Stimulated activated CD4-positive, alpha-beta T cell treated with anti-CD3 and anti-CD28 coated beads, Interleukin-15, amount 100 ng/mL, for 24 hours (primary cell): ENCODE data around the gene TKFC.

Experiments used
- DNase-seq: peaks from one replicate; pipeline ENCODE4 v3.0.0-alpha.2; 2020

TKFC gene

DNA sequence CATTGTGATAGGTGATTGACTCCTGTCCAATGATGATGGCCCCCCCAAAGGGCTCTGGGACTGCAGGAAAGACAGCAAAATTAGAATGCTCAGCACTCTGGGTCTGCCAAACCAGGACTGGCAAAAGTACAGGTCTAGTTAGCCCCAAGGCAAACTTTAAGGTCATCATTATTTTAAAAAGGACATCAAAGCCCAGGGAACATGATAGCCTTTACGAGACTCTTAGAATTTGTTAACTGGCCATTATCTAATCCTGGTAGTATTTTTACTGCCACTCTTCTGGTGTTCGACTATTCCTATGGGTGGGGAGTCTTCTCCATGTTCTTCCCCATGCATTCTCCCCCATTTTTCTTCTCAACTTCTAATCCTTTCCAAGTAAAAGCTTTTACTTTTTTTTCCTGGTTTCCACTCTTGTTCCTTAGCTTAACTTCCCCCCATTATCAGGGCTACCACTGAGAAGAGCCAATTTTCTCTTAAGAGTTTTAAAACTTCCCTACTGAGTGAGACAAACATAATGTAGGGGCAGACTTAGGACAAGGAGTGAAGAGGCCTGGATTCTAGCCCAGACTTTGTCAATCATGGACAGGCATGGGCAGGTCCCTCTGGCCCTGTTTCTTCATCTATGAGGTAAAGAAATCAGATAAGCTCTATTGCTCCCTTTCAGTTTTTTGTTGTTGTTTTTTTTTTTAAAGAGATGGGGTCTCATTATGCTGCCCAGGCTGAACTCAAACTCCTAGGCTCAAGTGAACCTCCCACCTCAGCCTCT lies 7.2 kb upstream of the TKFC start:
- no peak for DNase-seq

- DNase-seq = no peak
These were observed 5.4 kb upstream of the TKFC start for GRCh38 chr11:61327669-61328071.

GRCh38 chr11:61328351-61328750 lies 4.7 kb upstream of the TKFC start:
- DNase-seq = no peak

DNA sequence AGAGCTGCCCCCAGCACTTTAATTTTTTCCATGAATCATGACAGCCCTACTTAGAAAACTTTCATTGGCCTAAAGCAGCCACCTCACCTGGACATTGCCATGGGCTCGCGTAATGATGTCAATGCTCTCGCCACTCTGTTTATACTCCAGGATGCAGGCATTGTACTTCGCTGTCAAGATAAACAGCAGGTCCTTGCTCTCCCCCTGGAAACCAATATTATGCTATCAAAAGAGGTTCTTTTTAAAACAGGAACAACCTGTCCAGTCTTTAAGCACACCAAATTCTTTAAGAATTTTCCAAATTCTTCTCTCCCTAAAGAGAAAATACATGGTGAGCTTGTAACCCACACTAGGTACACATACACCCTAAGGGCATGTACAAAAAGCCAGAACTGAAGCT lies 3.2 kb upstream of the TKFC start:
- DNase-seq = no peak

GRCh38 chr11:61331651-61332050 lies 1.4 kb upstream of the TKFC start:
- no peak for DNase-seq

DNA sequence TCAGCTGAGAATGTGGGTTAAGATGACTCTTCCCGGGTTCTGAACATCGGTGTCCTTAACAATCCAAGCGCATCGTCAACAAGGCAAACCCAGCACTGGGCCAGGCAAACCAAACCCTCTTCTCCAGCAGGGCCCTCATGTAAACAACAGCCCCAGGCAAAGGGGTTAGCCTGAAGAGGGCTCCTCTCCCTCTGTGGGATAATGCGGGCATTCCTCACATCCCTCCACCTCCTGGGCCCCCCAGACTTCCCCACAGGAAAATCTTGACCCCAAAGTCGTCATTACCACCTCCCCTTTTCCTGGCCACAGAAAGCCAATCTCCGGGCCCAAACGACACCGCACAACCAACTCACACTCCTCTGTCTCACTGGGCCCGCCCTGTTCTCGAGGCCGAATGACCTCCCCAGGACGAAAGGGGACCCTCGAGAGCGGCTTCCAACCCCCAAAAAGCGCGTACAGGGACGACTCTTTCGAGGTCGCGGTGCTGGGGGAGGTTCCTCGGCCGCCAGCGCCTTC lies 689 bp upstream of the TKFC start:
- DNase-seq = peak; percentile 14

- DNase-seq = peak; percentile 44
These were observed 764 bp downstream of the TKFC start for GRCh38 chr11:61333550-61334433.

GRCh38 chr11:61334434-61335354 lies 1.7 kb downstream of the TKFC start:
- DNase-seq = peak; percentile 16

DNA sequence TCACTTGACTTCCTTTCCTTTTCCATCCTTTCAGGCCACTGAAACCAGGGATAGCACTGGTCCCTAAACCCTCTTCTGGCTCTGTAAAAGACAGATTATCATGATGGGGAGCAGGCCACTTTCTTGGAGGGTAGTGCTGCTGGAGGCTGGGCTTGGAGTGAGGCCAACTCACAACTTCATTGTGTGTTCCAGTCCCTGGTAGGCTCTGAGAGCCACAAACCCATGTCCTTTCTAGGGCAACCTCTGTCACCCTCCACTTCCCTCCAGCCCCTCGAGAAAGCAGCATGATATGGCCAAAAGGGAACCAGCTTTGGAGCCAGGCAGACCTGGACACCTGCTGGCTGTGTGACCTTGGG lies 2.3 kb downstream of the TKFC start:
- no peak for DNase-seq

DNA sequence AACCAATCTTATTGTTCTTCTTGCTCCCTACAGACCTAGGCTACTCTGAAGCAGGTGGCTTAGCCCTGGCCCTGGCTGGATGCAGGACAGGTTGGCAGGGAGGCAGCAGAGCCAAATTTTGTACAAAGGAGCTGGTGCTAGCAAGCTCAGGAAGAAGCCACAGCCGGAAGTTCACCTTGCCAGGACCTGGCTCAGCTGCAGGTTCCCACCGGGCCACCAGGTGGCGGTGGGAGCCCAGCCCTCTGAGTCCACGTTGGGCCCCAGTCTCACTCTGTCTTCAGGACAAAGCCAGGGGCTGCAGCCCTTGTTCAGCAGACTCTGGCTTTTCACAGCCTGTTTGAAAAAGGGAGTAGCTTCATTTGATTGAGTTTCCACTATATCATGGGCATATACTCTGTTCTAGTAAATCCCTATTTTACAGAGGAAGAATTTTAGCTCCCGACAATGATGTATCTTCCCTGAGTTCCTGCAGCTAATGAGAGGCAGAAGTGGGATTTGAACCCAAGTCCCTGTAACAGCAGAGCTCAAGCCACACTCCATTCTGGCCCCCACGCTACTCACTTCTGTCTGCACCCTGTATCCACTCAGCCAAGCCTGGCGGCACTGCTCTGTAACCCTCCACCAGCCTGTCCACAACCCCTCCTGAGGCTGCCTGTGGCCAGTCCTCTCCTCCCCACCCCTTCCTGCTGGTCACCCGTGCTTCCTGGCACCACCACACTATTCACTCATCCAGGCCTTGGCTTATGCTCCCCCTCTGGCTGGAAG lies 3.3 kb downstream of the TKFC start:
- DNase-seq = peak; percentile 86

- no peak for DNase-seq
These were observed 4.9 kb downstream of the TKFC start for GRCh38 chr11:61337706-61338470.

- DNase-seq = no peak
These were observed 5.9 kb downstream of the TKFC start for GRCh38 chr11:61338783-61339489.

DNA sequence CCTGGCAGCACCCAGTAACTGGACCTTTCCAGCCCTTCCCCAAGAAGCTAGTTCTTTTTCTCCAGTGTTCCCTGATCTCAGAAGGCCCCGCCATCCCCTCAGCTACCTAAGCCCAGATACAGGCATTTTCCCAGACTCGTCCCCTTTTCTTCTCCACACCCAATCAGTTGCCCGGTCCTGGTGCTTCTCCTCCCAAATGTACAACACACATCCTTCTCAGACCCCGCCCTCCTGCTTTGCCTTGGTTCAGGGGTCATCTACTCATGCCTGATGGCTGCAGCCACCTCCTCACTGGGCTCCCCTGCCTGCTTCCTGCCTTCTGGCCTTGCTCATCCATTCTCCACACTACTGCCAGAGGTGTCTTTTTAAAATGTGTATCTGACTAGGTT lies 6.5 kb downstream of the TKFC start:
- no peak for DNase-seq

DNA sequence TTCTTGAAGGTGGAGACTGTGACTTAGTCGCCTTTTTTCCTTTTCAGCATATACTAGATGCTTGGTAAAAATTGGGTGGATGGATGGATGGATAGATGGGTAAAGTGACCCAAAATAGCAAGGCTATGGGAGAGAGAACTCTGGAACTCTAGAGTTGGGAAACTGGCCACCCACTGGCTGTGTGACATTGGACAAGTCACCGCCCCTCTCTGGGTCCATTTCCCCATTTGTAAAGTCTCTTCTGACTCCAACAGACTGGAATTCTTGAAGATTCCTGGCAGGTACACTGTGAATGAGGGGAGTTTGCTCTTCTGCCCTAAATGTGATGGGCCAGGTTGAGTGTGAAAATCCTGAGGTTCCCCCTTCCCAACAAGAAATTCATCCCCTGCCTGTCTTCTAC lies 8.0 kb downstream of the TKFC start:
- no peak for DNase-seq

DNA sequence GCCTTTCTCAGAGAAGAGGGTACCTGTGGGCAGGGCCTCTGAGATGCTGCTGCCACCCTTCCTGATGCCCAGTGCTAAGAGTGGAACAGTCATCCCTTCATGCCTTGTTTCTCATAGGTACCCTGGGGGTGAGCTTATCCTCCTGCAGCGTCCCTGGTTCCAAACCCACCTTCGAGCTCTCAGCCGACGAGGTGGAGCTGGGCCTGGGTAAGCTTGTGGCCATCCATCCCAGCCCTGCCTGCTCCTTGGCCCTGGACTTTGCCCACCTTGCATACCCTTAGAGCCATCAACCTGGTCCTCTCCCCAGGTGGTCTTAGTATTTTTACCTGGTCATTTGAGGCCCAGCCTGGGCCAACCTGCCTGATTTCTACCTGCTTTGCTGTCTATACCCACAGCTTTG lies 8.7 kb downstream of the TKFC start:
- no peak for DNase-seq

DNA sequence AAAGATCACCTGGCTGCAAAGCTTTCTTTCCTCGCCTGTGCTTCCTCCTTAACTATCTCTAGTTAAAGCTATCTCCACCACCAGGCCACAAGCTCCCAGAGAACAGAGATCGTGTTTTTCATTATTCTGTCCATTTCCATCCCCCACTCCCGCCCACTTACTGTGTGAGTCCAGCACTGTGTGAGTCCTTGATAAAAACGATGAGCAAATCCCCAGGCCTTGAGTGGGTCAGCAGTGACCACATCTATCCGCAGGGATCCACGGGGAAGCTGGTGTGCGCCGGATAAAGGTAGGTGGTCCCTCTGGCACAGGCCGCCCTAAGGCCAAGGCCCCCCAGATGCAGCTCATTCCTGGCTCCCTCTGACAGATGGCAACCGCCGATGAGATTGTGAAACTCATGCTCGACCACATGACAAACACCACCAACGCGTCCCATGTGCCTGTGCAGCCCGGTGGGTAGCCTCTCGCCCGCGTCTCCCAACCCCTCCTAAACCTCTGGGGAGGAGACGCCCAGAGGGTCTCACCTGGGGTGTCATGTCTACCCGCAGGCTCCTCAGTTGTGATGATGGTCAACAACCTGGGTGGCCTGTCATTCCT lies 9.3 kb downstream of the TKFC start:
- no peak for DNase-seq

DNA sequence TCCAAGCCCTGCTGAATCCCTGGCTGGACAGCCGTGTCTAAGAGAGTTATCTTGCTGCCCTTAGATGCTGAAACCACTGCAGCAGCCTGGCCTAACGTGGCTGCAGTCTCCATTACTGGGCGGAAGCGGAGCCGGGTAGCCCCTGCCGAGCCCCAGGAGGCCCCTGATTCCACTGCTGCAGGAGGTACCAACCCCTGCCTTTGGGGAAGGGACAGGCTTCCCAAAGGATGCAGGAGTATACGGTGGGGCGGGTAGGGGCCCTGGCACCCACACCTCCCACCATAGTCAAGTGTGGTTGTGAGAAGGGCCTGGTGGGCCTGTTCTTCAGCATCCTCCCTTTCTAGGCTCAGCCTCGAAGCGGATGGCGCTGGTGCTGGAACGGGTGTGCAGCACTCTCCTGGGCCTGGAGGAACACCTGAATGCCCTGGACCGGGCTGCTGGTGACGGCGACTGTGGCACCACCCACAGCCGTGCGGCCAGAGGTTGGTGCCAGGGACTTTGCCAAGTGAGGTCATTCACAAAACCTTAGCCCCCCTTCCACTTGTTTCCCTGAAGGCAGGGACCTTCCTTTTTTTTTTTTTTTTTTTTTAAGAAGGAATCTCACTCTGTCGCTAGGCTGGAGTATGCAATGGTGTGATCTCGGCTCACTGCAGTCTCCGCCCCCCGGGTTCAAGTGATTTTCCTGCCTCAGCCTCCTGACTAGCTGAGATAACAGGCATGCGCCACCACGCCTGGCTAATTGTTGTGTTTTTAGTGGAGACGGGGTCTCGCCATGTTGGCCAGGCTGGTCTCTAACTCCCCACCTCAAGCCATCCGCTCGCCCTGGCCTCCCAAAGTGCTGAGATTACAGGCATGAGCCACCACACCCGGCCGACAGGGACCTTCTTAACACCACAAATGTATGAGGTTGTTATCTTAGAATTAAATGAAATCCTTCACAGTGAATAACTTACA lies 11.0 kb downstream of the TKFC start:
- no peak for DNase-seq

DNA sequence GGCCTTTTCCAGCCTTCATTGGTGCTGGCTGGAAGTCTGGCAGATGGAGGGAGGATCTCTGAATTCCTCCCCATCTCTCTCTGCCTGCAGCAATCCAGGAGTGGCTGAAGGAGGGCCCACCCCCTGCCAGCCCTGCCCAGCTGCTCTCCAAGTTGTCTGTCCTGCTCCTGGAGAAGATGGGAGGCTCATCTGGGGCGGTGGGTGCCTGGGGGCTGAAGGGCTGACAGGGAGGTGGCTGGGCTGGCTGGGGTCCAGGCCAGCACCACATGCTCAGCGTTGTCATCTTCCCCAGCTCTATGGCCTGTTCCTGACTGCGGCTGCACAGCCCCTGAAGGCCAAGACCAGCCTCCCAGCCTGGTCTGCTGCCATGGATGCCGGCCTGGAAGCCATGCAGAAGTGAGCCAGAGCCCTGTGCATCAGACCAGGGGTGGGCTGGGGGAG lies 12.2 kb downstream of the TKFC start:
- DNase-seq = no peak
